ENCODE results near the gene ZBTB44.
A peak's percentile ranks its signal among the peaks of the same experiment; 100 is the strongest.

The ZBTB44 gene

GRCh38 chr11:130216591-130217132, 98.1 kb downstream of the ZBTB44 start:
- no peak for DNase-seq (ENCODE audit: low read depth)
- TF ChIP-seq CTCF (IDR thresholded peaks at IDR 0.05; ENCODE audit: control insufficient read depth, insufficient read depth, low read depth, low read length, missing control alignments): no peak
- no peak overlapping the region for H3K4me3 ChIP-seq (ENCODE audit: control insufficient read depth, low read depth, low read length)

GRCh38 chr11:130216221-130216550, 98.5 kb downstream of the ZBTB44 start:
- no peak overlapping the region for H3K4me3 ChIP-seq (ENCODE audit: control insufficient read depth, low read depth, low read length)
- no peak for TF ChIP-seq CTCF (IDR thresholded peaks at IDR 0.05; ENCODE audit: control insufficient read depth, insufficient read depth, low read depth, low read length, missing control alignments)
- DNase-seq (ENCODE audit: low read depth): no peak

GRCh38 chr11:130215531-130216220, 99.0 kb downstream of the ZBTB44 start:
- H3K4me3 ChIP-seq (ENCODE audit: control insufficient read depth, low read depth, low read length): no peak overlapping the region
- TF ChIP-seq CTCF (IDR thresholded peaks at IDR 0.05; ENCODE audit: control insufficient read depth, insufficient read depth, low read depth, low read length, missing control alignments): no peak
- DNase-seq (ENCODE audit: low read depth): no peak

GRCh38 chr11:130214861-130215530, 99.7 kb downstream of the ZBTB44 start:
- TF ChIP-seq CTCF (IDR thresholded peaks at IDR 0.05; ENCODE audit: control insufficient read depth, insufficient read depth, low read depth, low read length, missing control alignments): no peak
- no peak overlapping the region for H3K4me3 ChIP-seq (ENCODE audit: control insufficient read depth, low read depth, low read length)
- DNase-seq (ENCODE audit: low read depth): no peak

GRCh38 chr11:130213979-130214281, 100.8 kb downstream of the ZBTB44 start:
- no peak for DNase-seq (ENCODE audit: low read depth)
- TF ChIP-seq CTCF (IDR thresholded peaks at IDR 0.05; ENCODE audit: control insufficient read depth, insufficient read depth, low read depth, low read length, missing control alignments): no peak
- no peak overlapping the region for H3K4me3 ChIP-seq (ENCODE audit: control insufficient read depth, low read depth, low read length)

- DNase-seq (ENCODE audit: low read depth): no peak
- TF ChIP-seq CTCF (IDR thresholded peaks at IDR 0.05; ENCODE audit: control insufficient read depth, insufficient read depth, low read depth, low read length, missing control alignments): peak; percentile 93
- no peak overlapping the region for H3K4me3 ChIP-seq (ENCODE audit: control insufficient read depth, low read depth, low read length)
These were observed 101.4 kb downstream of the ZBTB44 start for GRCh38 chr11:130213143-130213978.

Measured in AG09309 (cell line).